GM18505 (cell line): ENCODE measurements around the gene GSE1.

Experiments used
- ATAC-seq: cut with Tn5 transposase; IDR thresholded peaks from one replicate; pipeline ENCODE4 v1.9.1; 2021; ENCODE audit not compliant: unreplicated experiment
- POLR2A ChIP-seq: IDR thresholded peaks from 4 replicates; pipeline ENCODE4 v1.6.1; 2011; ENCODE audit warnings: borderline replicate concordance; ENCODE audit not compliant: insufficient read depth, insufficient read length; ENCODE audit errors: extremely low read depth

GSE1 gene

DNA sequence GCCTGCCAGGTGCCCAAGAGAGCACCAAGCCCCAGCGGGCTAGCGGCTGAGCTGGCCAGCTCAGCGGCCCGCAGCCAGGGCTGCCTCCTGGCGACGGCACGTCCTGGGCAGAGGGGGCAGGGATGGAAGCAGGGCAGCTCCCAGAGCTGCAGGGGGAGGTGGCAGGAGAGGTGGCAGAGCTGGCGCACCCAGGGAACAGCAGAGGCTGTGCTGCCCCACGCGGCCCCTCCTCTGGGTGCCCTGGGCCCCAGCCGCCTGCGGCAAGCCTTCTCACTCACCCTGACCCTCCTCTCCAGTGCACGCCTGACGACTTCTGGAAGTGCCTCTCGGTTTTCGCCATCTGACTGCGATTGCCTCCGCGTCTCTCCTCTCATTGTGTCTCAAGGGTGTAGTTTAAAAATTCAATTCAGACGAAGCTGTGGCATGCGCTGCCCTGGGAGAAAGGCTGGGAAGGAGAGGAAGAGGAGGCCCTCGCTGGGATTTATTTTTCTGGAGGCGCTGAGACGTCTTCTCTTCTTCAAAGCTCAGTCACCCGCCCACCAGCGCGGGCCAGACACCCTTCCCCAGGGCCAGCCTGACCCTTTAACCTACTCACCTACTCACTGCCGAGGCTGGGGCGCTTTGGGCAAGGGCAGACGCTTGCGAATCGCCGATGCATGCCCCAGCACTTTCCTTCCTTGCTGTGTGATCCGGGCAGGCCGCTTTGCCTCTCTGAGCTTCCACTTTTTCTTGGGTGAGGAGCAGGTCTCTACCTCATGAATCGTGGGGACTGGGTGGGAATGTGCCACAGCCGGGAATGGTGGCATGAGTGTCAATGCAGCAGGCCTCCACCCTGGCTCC lies 24.9 kb downstream of the GSE1 start:
- ATAC-seq: no peak
- TF ChIP-seq POLR2A: no peak

DNA sequence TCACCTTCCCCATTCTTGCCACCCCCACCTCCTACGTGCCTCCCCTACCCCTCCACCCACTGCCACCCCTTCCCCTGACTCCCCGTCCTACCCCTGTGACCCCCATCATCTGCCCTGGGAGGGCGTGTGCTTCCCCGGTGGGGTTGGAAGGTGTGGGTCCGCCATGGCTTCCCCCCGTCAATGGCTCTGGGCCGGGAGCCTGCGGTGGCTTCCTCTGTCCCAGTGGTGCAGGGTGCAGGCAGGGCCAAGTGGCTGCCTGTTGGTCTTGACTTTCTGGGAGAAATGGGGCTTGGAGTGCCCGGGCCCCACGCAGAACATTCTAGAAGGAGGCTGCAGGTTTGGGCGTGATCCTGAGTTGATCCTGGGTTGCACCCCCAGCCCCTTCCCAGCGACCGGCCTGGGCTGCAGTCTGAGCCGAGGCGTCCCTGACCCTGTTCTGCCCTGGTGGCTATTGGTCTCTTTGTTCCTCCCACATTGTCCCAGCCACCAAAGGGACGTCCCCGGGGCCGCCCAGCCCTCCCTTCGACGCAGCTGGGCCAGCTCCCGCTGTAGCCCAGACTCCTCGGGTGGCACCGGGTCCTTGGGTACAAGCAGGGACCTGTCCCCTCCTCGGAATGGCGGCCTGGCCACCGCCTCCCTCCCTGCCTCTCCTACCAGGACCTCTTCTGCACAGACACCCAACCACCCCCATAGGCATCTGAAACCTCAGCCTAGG lies 25.7 kb downstream of the GSE1 start:
- ATAC-seq: no peak
- TF ChIP-seq POLR2A: no peak

DNA sequence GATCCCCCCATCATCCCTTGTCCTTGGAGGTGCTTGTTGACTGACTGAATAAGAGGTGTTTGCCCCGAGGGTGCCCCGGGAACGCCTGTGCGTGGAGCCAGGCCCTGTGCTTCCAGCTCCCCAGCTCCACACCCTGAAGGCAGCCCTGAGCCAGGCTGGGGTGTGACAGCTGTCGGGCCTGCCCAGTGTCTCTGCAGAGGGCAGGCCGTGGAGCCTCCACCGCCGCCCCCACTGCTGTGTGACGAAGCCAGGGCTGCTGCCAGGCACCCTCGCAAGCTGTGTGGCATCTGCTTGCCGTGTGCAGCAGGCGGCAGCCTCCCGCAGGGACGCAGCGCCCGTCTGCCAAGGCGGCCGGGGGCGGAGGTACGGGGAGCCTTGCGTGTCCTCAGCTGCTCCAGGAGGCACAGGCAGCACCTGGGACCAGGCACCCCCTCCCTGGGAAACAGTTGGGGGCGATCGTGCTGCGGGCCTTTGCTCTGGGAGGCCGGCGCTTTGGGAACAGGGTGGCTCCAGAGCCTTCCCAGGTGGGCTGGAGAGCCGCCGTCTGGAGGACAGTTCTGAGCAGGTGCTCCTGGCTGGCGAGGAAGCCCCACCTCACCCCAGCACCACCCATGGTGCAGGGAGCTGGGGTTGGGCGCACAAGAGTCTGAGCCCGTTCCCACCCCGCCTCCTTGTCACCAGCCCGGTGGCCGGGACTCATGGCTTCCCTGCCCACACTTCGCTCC lies 26.6 kb downstream of the GSE1 start:
- no peak for TF ChIP-seq POLR2A
- ATAC-seq: no peak

DNA sequence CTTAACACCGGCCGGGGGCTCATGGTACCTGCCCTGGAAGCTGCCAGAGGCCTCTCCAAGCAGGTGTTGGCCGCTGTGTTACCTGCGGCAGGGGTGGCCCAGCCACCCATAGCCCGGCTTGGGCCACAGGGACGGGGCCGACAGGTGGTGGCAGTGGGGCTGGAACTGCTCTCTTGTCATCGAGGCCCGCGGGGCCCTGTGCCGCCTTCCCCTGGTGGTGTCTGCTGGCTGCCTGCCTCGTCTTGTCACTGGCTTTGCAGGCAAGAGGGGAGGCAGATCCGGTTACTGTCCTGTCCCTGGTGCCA lies 27.1 kb downstream of the GSE1 start:
- no peak for ATAC-seq
- no peak for TF ChIP-seq POLR2A

DNA sequence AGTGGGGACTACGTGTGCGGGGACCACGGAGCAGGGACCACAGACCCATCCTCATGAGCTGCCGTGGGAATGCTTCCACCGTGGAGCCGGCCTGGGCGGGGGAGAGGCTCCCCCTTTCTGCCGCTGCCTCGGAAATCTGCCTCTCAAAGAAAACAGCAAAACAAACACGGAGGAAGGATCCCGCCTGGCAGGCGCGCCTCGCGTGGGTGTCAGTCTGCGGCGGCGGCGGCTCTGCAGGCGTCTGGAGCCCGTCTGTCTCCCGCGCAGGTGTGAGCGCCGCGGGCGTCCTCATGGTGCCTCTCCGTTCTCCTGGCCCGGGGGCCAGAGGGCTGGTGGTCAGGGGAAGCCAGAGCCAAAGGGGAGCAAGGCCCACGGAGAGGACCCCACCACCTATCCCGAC lies 27.5 kb downstream of the GSE1 start:
- no peak for ATAC-seq
- no peak for TF ChIP-seq POLR2A

DNA sequence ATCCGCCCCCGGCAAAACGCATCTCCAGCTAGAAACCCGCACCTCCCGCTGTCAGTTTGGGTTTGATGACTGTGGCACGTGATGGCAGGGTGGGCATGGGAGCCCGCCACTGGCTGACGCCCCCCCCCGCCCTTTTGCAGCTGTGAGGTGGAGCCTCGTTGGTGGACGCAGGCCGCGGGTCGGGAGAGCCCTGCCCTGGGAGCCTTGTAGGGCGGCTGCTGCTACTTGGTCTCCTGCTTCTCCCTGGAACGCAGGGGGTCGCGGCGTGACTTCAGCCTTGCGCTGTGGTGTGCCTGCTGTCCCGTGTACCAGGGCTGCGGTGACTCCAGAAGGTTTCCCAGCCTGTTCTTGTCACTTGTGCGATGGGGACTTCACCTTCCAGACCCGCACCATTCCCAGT lies 28.2 kb downstream of the GSE1 start:
- ATAC-seq: no peak
- TF ChIP-seq POLR2A: no peak

DNA sequence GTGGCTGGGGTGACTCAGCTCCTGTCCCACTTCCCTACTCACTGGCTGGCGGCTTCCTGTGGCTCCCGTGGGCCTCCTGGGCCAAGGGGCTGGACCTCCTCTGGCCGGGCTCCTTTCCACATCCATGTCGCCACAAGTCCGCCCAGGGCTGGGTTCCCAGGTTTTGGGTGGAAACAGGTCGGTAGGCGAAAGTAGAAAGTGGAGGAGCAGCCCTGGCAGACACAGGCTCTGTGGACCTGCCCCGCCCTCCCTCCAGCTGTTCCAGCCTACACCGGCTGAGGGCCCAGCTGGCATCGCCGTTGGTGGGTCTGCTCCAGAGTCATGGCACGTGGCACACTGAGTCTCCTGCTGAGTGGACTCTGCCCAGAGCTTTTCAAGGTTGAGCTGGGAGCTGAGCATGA lies 28.7 kb downstream of the GSE1 start:
- TF ChIP-seq POLR2A: no peak
- no peak for ATAC-seq

DNA sequence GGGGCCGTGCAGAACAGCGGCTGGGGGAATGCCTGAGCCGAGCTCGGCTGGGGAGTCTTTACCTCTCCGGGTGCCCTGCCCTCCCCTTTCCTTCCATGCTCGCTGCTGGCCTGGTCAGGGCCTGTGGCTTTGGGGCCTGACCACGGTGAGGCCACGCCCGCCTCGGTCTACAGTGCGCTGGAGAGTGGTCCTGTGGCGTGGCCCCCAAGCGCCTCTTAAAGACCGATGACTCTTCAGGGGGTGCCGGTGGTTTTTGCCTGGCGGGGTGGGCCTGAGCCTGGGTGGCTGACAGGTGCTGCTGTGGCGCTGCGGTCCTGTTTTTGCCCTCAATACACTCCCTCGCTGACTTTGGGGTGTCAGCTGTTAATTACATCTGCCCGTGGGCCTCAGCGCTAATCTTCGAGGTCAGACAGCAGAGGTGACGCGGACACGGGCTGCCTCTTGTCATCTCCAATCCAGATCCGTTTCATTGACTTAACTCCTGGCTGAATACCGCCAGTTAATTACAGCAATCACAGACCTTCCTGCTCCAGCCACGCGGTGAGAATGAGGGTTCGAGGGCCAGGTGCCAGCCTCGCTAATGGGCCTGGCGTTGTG lies 29.7 kb downstream of the GSE1 start:
- ATAC-seq: no peak
- no peak for TF ChIP-seq POLR2A

DNA sequence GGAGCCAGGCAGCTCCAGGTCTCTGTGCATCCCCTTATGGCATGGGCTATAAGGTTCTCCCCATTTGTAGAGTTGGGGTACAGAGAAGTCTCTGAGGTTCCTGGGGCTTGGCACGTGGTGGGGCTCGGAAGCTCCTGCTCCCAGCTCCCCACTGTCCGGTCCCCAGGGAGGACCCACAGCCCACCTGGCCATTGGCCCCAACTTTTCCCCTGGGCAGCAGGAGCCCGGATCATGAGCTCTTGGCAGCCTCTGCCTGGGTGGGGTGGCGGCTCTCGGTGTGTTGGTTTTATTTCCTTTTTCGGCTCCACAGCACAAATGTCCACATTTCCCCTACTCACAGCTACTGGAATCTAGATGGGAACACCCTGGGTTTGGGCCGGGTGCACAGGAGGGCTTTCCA lies 30.5 kb downstream of the GSE1 start:
- no peak for ATAC-seq

DNA sequence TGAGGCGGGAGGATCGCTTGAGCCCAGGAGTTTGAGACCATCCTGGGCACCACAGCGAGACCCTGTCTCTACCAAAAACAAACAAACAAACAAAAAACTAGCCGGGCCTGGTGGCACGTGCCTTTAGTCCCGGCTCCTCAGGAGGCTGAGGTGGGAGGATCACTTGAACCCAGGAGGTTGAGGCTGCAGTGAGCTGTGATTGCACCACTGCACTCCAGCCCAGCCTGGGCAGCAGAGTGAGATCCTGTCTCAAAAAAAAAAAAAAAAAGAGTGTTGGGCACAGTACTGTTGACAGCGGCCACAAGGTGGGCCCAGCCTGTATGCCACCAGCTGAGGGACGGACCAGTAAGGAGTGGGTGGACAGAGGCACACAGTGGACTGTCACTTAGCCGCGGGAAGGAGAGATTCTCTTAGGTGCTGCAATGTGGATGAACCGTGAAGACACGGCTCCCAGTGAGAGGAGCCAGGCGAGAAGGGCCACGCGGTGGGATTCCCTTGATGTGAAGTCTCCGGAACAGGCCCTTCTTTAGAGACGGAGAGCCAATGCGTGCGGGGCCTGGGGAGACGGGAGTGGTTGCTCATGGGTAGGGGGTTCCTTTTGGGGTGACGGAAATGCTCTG lies 31.1 kb downstream of the GSE1 start:
- TF ChIP-seq POLR2A: no peak
- ATAC-seq: no peak

More for the DNA sequence above, 30.5 kb downstream of the GSE1 start:
- no peak for TF ChIP-seq POLR2A

DNA sequence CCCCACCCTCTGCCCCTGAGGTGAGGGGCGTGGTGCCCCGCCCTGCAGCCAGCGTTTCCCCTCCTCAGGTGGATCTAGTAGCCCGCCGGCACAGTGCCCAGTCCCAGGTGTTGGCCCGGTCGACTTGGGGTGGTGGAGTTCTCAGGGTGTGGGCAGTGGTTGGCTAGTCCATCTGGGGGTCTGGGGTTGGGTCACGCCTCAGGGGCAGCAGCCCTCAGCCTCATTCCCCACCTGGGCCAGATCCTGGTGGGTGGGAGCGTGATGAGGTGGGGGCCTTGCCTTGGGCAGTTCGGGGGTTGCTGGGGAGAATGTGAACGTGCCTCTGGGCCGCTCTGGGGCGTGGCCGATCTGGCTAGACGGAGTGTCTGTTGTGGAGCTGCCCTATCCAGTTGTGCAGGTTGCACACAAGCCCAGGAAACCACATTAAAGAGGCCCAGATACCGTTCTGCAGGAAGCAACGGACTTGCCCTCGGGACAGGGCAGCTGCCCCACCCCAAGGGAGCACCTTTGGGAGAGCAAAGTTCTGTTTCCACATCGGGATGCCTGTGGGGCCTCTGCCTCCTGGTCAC lies 32.0 kb downstream of the GSE1 start:
- no peak for ATAC-seq
- no peak for TF ChIP-seq POLR2A

DNA sequence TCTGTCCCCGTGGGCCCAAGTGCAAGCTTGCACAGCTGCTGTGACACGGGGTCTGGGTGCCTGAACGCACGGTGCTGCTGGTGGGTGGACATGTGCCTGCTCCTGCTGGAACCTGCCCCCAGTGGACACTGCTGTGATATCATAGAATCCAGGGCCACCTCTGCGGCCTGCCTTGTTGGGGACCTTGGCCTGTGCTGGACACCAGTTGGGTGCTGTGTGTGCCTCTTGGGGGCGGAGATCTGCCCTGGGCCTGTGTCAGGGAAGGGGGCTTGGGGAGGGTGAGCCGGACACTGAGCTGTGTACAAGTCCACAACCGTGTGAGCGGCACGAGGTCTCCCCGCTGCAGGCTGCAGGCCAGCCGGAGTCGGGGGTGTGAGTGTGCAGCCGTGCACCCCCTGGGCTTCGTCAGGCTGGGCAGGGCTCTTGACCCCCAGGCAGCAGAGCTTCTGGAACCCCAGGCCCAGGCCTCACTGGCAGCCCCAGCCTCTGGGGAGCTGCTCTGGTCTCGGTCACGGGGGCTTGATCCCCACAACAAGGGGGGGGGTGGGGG lies 33.3 kb downstream of the GSE1 start:
- no peak for ATAC-seq
- TF ChIP-seq POLR2A: no peak
